ENCODE results near the gene PLB1. TPM values are rescaled to one million over a fixed set of nuclear protein-coding genes. Genes with fewer than 3 reads are reported as not detected.

The PLB1 gene
- polyA plus RNA-seq, 3 donors: 20.2 to 35.8 (median 23.9) TPM

DNA sequence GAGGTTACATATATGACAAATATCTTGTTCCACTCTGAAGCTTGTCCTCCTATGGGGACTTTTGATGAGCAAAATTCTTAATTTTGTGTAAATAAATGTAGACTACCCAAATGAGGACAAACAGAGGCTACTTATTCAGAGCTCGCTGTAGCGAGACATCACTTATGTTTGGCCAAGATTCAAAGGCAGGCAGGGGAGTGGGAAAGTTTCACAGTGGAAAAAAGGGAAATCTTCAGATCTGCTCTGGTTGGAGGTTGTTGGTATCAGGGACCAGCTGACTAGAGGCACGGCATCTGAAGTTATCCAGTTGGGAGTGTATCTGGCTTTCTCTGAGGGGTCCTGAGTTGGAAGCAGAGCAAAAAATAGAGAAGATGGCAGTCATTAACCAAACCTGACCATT is 1.3 kb downstream of the PLB1 start:
- H3K4me3 Mint-ChIP-seq: no peak overlapping the region
- H3K27me3 Mint-ChIP-seq (ENCODE audit: low read depth in 3 of 3): peaks cover 0 to 7% (median 5%) of the 10 kb centered on the region in 3 donors
- DNase-seq: no peak
- no peak overlapping the region for H2AFZ ChIP-seq (ENCODE audit: insufficient read depth, low read depth, low read length, poor library complexity, severe bottlenecking)
- no peak overlapping the region for H3K4me3 ChIP-seq (replicated peaks in 1 of 3; ENCODE audit: low read depth in 2 of 3, low read length in 3 of 3)
- no peaks in the 10 kb centered on the region for H3K9me3 Mint-ChIP-seq
- no peaks in the 10 kb centered on the region for H3K9me3 ChIP-seq (replicated peaks in 1 of 2; ENCODE audit: control insufficient read depth in 1 of 2, insufficient read depth in 1 of 2, low read length in 2 of 2)
- no peak overlapping the region for H3K4me2 ChIP-seq (replicated peaks; ENCODE audit: extremely low read depth, low read length, poor library complexity, severe bottlenecking)
- H4K20me1 ChIP-seq (ENCODE audit: insufficient read depth, low read length): no peaks in the 10 kb centered on the region
- WGBS (ENCODE audit: insufficient coverage): 96% methylated on average over 3 of the region's 3 CpGs
- no peaks in the 10 kb centered on the region for H3K27me3 ChIP-seq (ENCODE audit: control insufficient read depth in 2 of 2, insufficient read depth in 2 of 2, low read length in 2 of 2)
- TF ChIP-seq, protein P1, sequence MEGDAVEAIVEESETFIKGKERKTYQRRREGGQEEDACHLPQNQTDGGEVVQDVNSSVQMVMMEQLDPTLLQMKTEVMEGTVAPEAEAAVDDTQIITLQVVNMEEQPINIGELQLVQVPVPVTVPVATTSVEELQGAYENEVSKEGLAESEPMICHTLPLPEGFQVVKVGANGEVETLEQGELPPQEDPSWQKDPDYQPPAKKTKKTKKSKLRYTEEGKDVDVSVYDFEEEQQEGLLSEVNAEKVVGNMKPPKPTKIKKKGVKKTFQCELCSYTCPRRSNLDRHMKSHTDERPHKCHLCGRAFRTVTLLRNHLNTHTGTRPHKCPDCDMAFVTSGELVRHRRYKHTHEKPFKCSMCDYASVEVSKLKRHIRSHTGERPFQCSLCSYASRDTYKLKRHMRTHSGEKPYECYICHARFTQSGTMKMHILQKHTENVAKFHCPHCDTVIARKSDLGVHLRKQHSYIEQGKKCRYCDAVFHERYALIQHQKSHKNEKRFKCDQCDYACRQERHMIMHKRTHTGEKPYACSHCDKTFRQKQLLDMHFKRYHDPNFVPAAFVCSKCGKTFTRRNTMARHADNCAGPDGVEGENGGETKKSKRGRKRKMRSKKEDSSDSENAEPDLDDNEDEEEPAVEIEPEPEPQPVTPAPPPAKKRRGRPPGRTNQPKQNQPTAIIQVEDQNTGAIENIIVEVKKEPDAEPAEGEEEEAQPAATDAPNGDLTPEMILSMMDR (IDR thresholded peaks at IDR 0.05): no peak
- no peak overlapping the region for H3K9ac ChIP-seq (ENCODE audit: insufficient read depth, low read length, poor library complexity, severe bottlenecking)
- intact Hi-C loops (cut with micrococcal nuclease): no loop called here
- no peaks in the 10 kb centered on the region for H3K36me3 ChIP-seq (replicated peaks in 1 of 2; ENCODE audit: control insufficient read depth in 1 of 2, insufficient read depth in 2 of 2, low read length in 2 of 2)
- peaks cover 3% of the 10 kb centered on the region for H3K4me1 Mint-ChIP-seq
- H3K36me3 Mint-ChIP-seq: no peaks in the 10 kb centered on the region
- H3K79me2 ChIP-seq (ENCODE audit: insufficient read depth, low read length): no peaks in the 10 kb centered on the region
- H3K27ac ChIP-seq (ENCODE audit: low read depth in 1 of 2, low read length in 2 of 2): no peak overlapping the region
- H3K27ac Mint-ChIP-seq: no peak overlapping the region
- H3K4me1 ChIP-seq (ENCODE audit: control insufficient read depth in 1 of 2, insufficient read depth in 2 of 2, low read length in 2 of 2): no peaks in the 10 kb centered on the region

DNA sequence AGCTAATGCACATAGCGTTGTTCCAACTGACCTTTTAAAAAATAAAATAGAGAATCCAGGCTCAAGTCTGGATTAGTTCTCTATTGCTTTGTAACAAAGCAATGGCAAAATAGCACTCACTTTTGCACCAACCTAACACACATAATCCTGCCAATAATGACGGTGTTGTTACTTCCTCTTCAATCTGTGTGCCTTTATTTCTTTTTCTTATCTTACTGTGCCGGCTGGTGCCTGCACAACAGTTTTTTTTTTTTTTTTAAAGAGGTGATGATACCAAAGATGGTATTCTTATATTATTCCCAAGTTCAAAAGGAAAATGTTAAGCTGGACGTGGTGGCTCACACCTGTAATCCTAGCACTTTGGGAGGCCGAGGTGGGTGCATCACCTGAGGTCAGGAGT is 3.4 kb downstream of the PLB1 start:
- H4K20me1 ChIP-seq (ENCODE audit: insufficient read depth, low read length): no peaks in the 10 kb centered on the region
- no peak overlapping the region for H3K9ac ChIP-seq (ENCODE audit: insufficient read depth, low read length, poor library complexity, severe bottlenecking)
- intact Hi-C loops (cut with micrococcal nuclease): no loop called here
- Mint-ChIP-seq H3K36me3 (no peaks in the 10 kb centered on the region), H3K27me3 (ENCODE audit: low read depth in 3 of 3) (peaks cover 0 to 5% (median 4%) of the 10 kb centered on the region in 3 donors), H3K4me3 (no peak overlapping the region), H3K9me3 (no peaks in the 10 kb centered on the region), H3K4me1 (peaks cover 3% of the 10 kb centered on the region), H3K27ac (no peak overlapping the region)
- no peaks in the 10 kb centered on the region for H3K79me2 ChIP-seq (ENCODE audit: insufficient read depth, low read length)
- H2AFZ ChIP-seq (ENCODE audit: insufficient read depth, low read depth, low read length, poor library complexity, severe bottlenecking): no peak overlapping the region
- H3K27me3 ChIP-seq (ENCODE audit: control insufficient read depth in 2 of 2, insufficient read depth in 2 of 2, low read length in 2 of 2): no peaks in the 10 kb centered on the region
- H3K4me3 ChIP-seq (replicated peaks in 1 of 3; ENCODE audit: low read depth in 2 of 3, low read length in 3 of 3): no peak overlapping the region
- WGBS (ENCODE audit: insufficient coverage): 80% methylated on average over 1 of the region's 5 CpGs
- no peaks in the 10 kb centered on the region for H3K4me1 ChIP-seq (ENCODE audit: control insufficient read depth in 1 of 2, insufficient read depth in 2 of 2, low read length in 2 of 2)
- no peak for DNase-seq
- TF ChIP-seq, protein P1 (IDR thresholded peaks at IDR 0.05): no peak
- no peak overlapping the region for H3K27ac ChIP-seq (ENCODE audit: low read depth in 1 of 2, low read length in 2 of 2)
- H3K36me3 ChIP-seq (replicated peaks in 1 of 2; ENCODE audit: control insufficient read depth in 1 of 2, insufficient read depth in 2 of 2, low read length in 2 of 2): no peaks in the 10 kb centered on the region
- H3K9me3 ChIP-seq (replicated peaks in 1 of 2; ENCODE audit: control insufficient read depth in 1 of 2, insufficient read depth in 1 of 2, low read length in 2 of 2): no peaks in the 10 kb centered on the region
- H3K4me2 ChIP-seq (replicated peaks; ENCODE audit: extremely low read depth, low read length, poor library complexity, severe bottlenecking): no peak overlapping the region
